Esophagus muscularis mucosa (tissue), 4 donors: ENCODE results near the gene INPP5F.

Source experiments
- EP300 ChIP-seq: sonication (generic); formaldehyde crosslinking; IDR thresholded peaks from one replicate; pipeline ENCODE4 v1.6.1; 2017; ENCODE audit warnings: antibody characterized with exemption
- POLR2A ChIP-seq: fragments of 450-650 bp; IDR thresholded peaks from one replicate; pipeline ENCODE4 v1.6.1; 2017; ENCODE audit warnings: antibody characterized with exemption, moderate library complexity, mild to moderate bottlenecking, low read depth
- POLR2AphosphoS5 ChIP-seq, 2 donors: sonication (generic); formaldehyde crosslinking; IDR thresholded peaks; one replicate each; pipeline ENCODE4 v1.6.1; 2017; ENCODE audit warnings: antibody characterized with exemption in 2 of 2
- TF ChIP-seq, protein P1 (sequence below), 3 experiments: fragments of 200-600 bp in 2 of 3; fragments of 450-650 bp in 1 of 3; sonication (generic) in 2 of 3; IDR thresholded peaks; one replicate each; pipeline ENCODE4 v1.5.1; 2017 to 2019; ENCODE audit warnings: antibody characterized with exemption in 3 of 3, mild to moderate bottlenecking in 2 of 3, moderate library complexity in 1 of 3

DNA sequence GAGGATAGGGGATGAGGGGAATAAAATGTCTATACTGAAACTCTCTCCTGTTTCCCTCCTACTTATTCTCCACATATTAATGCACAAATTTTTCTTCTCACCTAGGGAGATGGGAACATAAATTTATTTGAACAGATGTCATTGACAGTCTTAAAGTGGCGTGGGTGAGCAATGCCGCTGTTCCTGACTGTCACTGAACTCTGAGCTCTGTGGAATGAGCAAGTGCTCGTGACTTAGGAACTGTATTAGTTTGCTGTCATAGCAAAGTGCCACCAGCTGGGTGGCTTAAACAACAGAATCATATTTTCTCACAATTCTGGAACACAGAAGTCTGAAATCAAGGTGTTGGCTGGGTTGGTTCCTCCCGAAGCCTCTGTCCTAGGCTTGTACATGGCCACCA is 29.1 kb downstream of the INPP5F start:
- TF ChIP-seq, protein P1, sequence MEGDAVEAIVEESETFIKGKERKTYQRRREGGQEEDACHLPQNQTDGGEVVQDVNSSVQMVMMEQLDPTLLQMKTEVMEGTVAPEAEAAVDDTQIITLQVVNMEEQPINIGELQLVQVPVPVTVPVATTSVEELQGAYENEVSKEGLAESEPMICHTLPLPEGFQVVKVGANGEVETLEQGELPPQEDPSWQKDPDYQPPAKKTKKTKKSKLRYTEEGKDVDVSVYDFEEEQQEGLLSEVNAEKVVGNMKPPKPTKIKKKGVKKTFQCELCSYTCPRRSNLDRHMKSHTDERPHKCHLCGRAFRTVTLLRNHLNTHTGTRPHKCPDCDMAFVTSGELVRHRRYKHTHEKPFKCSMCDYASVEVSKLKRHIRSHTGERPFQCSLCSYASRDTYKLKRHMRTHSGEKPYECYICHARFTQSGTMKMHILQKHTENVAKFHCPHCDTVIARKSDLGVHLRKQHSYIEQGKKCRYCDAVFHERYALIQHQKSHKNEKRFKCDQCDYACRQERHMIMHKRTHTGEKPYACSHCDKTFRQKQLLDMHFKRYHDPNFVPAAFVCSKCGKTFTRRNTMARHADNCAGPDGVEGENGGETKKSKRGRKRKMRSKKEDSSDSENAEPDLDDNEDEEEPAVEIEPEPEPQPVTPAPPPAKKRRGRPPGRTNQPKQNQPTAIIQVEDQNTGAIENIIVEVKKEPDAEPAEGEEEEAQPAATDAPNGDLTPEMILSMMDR (IDR thresholded peaks at IDR 0.05), result no peak
- no peak for TF ChIP-seq POLR2A
- TF ChIP-seq EP300, result no peak
- TF ChIP-seq POLR2AphosphoS5 (IDR thresholded peaks at IDR 0.05), result no peak
